ENCODE measurements around the gene SLC8A1. TPM values are rescaled to one million over a fixed set of nuclear protein-coding genes. Genes with fewer than 3 reads are reported as not detected.

Gene SLC8A1
- total and polyA plus RNA-seq, 2 donors: 0.46 to 20.4 TPM

GRCh38 chr2:40101131-40101575 is 350.7 kb downstream of the SLC8A1 start:
- H3K36me3 ChIP-seq (ENCODE audit: control insufficient read depth in 2 of 2, insufficient read depth in 2 of 2, low read length in 1 of 2): no peaks in the 10 kb centered on the region
- no peaks in the 10 kb centered on the region for H3K9me3 ChIP-seq (ENCODE audit: control insufficient read depth in 2 of 2, insufficient read depth in 1 of 2, low read length in 1 of 2)
- H3K4me3 ChIP-seq (ENCODE audit: low read length in 2 of 2): no peak overlapping the region
- peaks cover 0 to 17% of the 10 kb centered on the region in 2 donors for H3K4me1 ChIP-seq (ENCODE audit: control insufficient read depth in 2 of 2, insufficient read depth in 2 of 2, low read length in 2 of 2)
- 79% methylated on average over 1 of the region's 1 CpG for WGBS
- H3K27me3 ChIP-seq (ENCODE audit: control insufficient read depth in 2 of 2, insufficient read depth in 1 of 2, low read length in 1 of 2): no peaks in the 10 kb centered on the region
- peak overlapping the region in 1 of 2 donors; percentile 55 for H3K27ac ChIP-seq (ENCODE audit: low read depth in 1 of 2, low read length in 1 of 2)
- peak in 4 of 9 donors; percentile 25 to 76 (median 38) for DNase-seq (ENCODE audit: low read depth in 6 of 9, low spot score in 9 of 9)

GRCh38 chr2:40100676-40101075 is 351.2 kb downstream of the SLC8A1 start:
- Histone ChIP-seq H3K27me3 (ENCODE audit: control insufficient read depth in 2 of 2, insufficient read depth in 1 of 2, low read length in 1 of 2) (no peaks in the 10 kb centered on the region), H3K27ac (ENCODE audit: low read depth in 1 of 2, low read length in 1 of 2) (peak overlapping the region in 1 of 2 donors; percentile 55), H3K4me1 (ENCODE audit: control insufficient read depth in 2 of 2, insufficient read depth in 2 of 2, low read length in 2 of 2) (peaks cover 0 to 17% of the 10 kb centered on the region in 2 donors), H3K4me3 (ENCODE audit: low read length in 2 of 2) (no peak overlapping the region), H3K9me3 (ENCODE audit: control insufficient read depth in 2 of 2, insufficient read depth in 1 of 2, low read length in 1 of 2) (no peaks in the 10 kb centered on the region), H3K36me3 (ENCODE audit: control insufficient read depth in 2 of 2, insufficient read depth in 2 of 2, low read length in 1 of 2) (no peaks in the 10 kb centered on the region)
- DNase-seq (ENCODE audit: low read depth in 6 of 9, low spot score in 9 of 9): no peak
- WGBS: 98% methylated on average over 3 of the region's 3 CpGs

- no peaks in the 10 kb centered on the region for H3K36me3 ChIP-seq (ENCODE audit: control insufficient read depth in 2 of 2, insufficient read depth in 2 of 2, low read length in 1 of 2)
- no peak overlapping the region for H3K27ac ChIP-seq (ENCODE audit: low read depth in 1 of 2, low read length in 1 of 2)
- H3K9me3 ChIP-seq (ENCODE audit: control insufficient read depth in 2 of 2, insufficient read depth in 1 of 2, low read length in 1 of 2): no peaks in the 10 kb centered on the region
- H3K4me1 ChIP-seq (ENCODE audit: control insufficient read depth in 2 of 2, insufficient read depth in 2 of 2, low read length in 2 of 2): peaks cover 0 to 17% of the 10 kb centered on the region in 2 donors
- no peak for DNase-seq (ENCODE audit: low read depth in 6 of 9, low spot score in 9 of 9)
- no peaks in the 10 kb centered on the region for H3K27me3 ChIP-seq (ENCODE audit: control insufficient read depth in 2 of 2, insufficient read depth in 1 of 2, low read length in 1 of 2)
- 94% methylated on average over 9 of the region's 9 CpGs for WGBS
- H3K4me3 ChIP-seq (ENCODE audit: low read length in 2 of 2): no peak overlapping the region
Observed at GRCh38 chr2:40098786-40099470, 353.0 kb downstream of the SLC8A1 start.

- no peak overlapping the region for H3K27ac ChIP-seq (ENCODE audit: low read depth in 1 of 2, low read length in 1 of 2)
- no peaks in the 10 kb centered on the region for H3K9me3 ChIP-seq (ENCODE audit: control insufficient read depth in 2 of 2, insufficient read depth in 1 of 2, low read length in 1 of 2)
- WGBS: 93% methylated on average over 2 of the region's 2 CpGs
- no peak overlapping the region for H3K4me3 ChIP-seq (ENCODE audit: low read length in 2 of 2)
- no peaks in the 10 kb centered on the region for H3K27me3 ChIP-seq (ENCODE audit: control insufficient read depth in 2 of 2, insufficient read depth in 1 of 2, low read length in 1 of 2)
- H3K36me3 ChIP-seq (ENCODE audit: control insufficient read depth in 2 of 2, insufficient read depth in 2 of 2, low read length in 1 of 2): no peaks in the 10 kb centered on the region
- H3K4me1 ChIP-seq (ENCODE audit: control insufficient read depth in 2 of 2, insufficient read depth in 2 of 2, low read length in 2 of 2): peaks cover 0 to 20% of the 10 kb centered on the region in 2 donors
- DNase-seq (ENCODE audit: low read depth in 6 of 9, low spot score in 9 of 9): no peak
Observed at GRCh38 chr2:40097691-40098385, 354.1 kb downstream of the SLC8A1 start.

GRCh38 chr2:40096360-40096759 is 355.5 kb downstream of the SLC8A1 start:
- Histone ChIP-seq H3K27ac (ENCODE audit: low read depth in 1 of 2, low read length in 1 of 2) (no peak overlapping the region), H3K27me3 (ENCODE audit: control insufficient read depth in 2 of 2, insufficient read depth in 1 of 2, low read length in 1 of 2) (no peaks in the 10 kb centered on the region), H3K36me3 (ENCODE audit: control insufficient read depth in 2 of 2, insufficient read depth in 2 of 2, low read length in 1 of 2) (no peaks in the 10 kb centered on the region), H3K4me3 (ENCODE audit: low read length in 2 of 2) (no peak overlapping the region), H3K9me3 (ENCODE audit: control insufficient read depth in 2 of 2, insufficient read depth in 1 of 2, low read length in 1 of 2) (no peaks in the 10 kb centered on the region), H3K4me1 (ENCODE audit: control insufficient read depth in 2 of 2, insufficient read depth in 2 of 2, low read length in 2 of 2) (peaks cover 0 to 13% of the 10 kb centered on the region in 2 donors)
- DNase-seq (ENCODE audit: low read depth in 6 of 9, low spot score in 9 of 9): no peak

GRCh38 chr2:40095000-40095399 is 356.9 kb downstream of the SLC8A1 start:
- DNase-seq (ENCODE audit: low read depth in 6 of 9, low spot score in 9 of 9): peak in 1 of 9 donors; percentile 16
- no peaks in the 10 kb centered on the region for H3K9me3 ChIP-seq (ENCODE audit: control insufficient read depth in 2 of 2, insufficient read depth in 1 of 2, low read length in 1 of 2)
- H3K27ac ChIP-seq (ENCODE audit: low read depth in 1 of 2, low read length in 1 of 2): no peak overlapping the region
- H3K4me1 ChIP-seq (ENCODE audit: control insufficient read depth in 2 of 2, insufficient read depth in 2 of 2, low read length in 2 of 2): peaks cover 0 to 3% of the 10 kb centered on the region in 2 donors
- no peak overlapping the region for H3K4me3 ChIP-seq (ENCODE audit: low read length in 2 of 2)
- H3K36me3 ChIP-seq (ENCODE audit: control insufficient read depth in 2 of 2, insufficient read depth in 2 of 2, low read length in 1 of 2): no peaks in the 10 kb centered on the region
- no peaks in the 10 kb centered on the region for H3K27me3 ChIP-seq (ENCODE audit: control insufficient read depth in 2 of 2, insufficient read depth in 1 of 2, low read length in 1 of 2)
- WGBS: 28% methylated on average over 3 of the region's 3 CpGs

GRCh38 chr2:40094451-40094850 is 357.4 kb downstream of the SLC8A1 start:
- 99% methylated on average over 1 of the region's 1 CpG for WGBS

GRCh38 chr2:40093021-40093675 is 358.7 kb downstream of the SLC8A1 start:
- H3K9me3 ChIP-seq (ENCODE audit: control insufficient read depth in 2 of 2, insufficient read depth in 1 of 2, low read length in 1 of 2): no peaks in the 10 kb centered on the region
- peak in 2 of 9 donors; percentile 6 to 48 for DNase-seq (ENCODE audit: low read depth in 6 of 9, low spot score in 9 of 9)
- no peaks in the 10 kb centered on the region for H3K27me3 ChIP-seq (ENCODE audit: control insufficient read depth in 2 of 2, insufficient read depth in 1 of 2, low read length in 1 of 2)
- peaks cover 0 to 3% of the 10 kb centered on the region in 2 donors for H3K4me1 ChIP-seq (ENCODE audit: control insufficient read depth in 2 of 2, insufficient read depth in 2 of 2, low read length in 2 of 2)
- no peak overlapping the region for H3K27ac ChIP-seq (ENCODE audit: low read depth in 1 of 2, low read length in 1 of 2)
- 92% methylated on average over 6 of the region's 6 CpGs for WGBS
- H3K4me3 ChIP-seq (ENCODE audit: low read length in 2 of 2): no peak overlapping the region
- H3K36me3 ChIP-seq (ENCODE audit: control insufficient read depth in 2 of 2, insufficient read depth in 2 of 2, low read length in 1 of 2): no peaks in the 10 kb centered on the region

More at GRCh38 chr2:40094451-40094850, 357.4 kb downstream of the SLC8A1 start:
- Histone ChIP-seq H3K4me3 (ENCODE audit: low read length in 2 of 2) (no peak overlapping the region), H3K4me1 (ENCODE audit: control insufficient read depth in 2 of 2, insufficient read depth in 2 of 2, low read length in 2 of 2) (peaks cover 0 to 3% of the 10 kb centered on the region in 2 donors), H3K27ac (ENCODE audit: low read depth in 1 of 2, low read length in 1 of 2) (no peak overlapping the region), H3K36me3 (ENCODE audit: control insufficient read depth in 2 of 2, insufficient read depth in 2 of 2, low read length in 1 of 2) (no peaks in the 10 kb centered on the region), H3K27me3 (ENCODE audit: control insufficient read depth in 2 of 2, insufficient read depth in 1 of 2, low read length in 1 of 2) (no peaks in the 10 kb centered on the region), H3K9me3 (ENCODE audit: control insufficient read depth in 2 of 2, insufficient read depth in 1 of 2, low read length in 1 of 2) (no peaks in the 10 kb centered on the region)
- no peak for DNase-seq (ENCODE audit: low read depth in 6 of 9, low spot score in 9 of 9)

GRCh38 chr2:40090044-40090443 is 361.8 kb downstream of the SLC8A1 start:
- no peak overlapping the region for H3K27ac ChIP-seq (ENCODE audit: low read depth in 1 of 2, low read length in 1 of 2)
- H3K4me1 ChIP-seq (ENCODE audit: control insufficient read depth in 2 of 2, insufficient read depth in 2 of 2, low read length in 2 of 2): peaks cover 0 to 3% of the 10 kb centered on the region in 2 donors
- WGBS: 96% methylated on average over 3 of the region's 3 CpGs
- H3K9me3 ChIP-seq (ENCODE audit: control insufficient read depth in 2 of 2, insufficient read depth in 1 of 2, low read length in 1 of 2): no peaks in the 10 kb centered on the region
- H3K4me3 ChIP-seq (ENCODE audit: low read length in 2 of 2): no peak overlapping the region
- no peaks in the 10 kb centered on the region for H3K36me3 ChIP-seq (ENCODE audit: control insufficient read depth in 2 of 2, insufficient read depth in 2 of 2, low read length in 1 of 2)
- H3K27me3 ChIP-seq (ENCODE audit: control insufficient read depth in 2 of 2, insufficient read depth in 1 of 2, low read length in 1 of 2): no peaks in the 10 kb centered on the region
- no peak for DNase-seq (ENCODE audit: low read depth in 6 of 9, low spot score in 9 of 9)

Measured in thymus (tissue), 11 donors.